ENCODE data around the gene GPR161. TPM values are rescaled to one million over a fixed set of nuclear protein-coding genes. Genes with fewer than 3 reads are reported as not detected.
"Not testable (repeated sequence)": the region's sequence is repeated elsewhere in the genome, so short reads cannot be mapped to it uniquely, and the experiment has no call there.

Gene GPR161
- total RNA-seq, 2 experiments from 2014 or later = 0.37 to 0.44 TPM

- peaks cover 4% of the 10 kb centered on the region for H3K36me3 Mint-ChIP-seq
- H3K27me3 Mint-ChIP-seq = peaks cover 8% of the 10 kb centered on the region
- ATAC-seq (no peak), DNase-seq (no peak)
- H3K4me1 Mint-ChIP-seq = no peaks in the 10 kb centered on the region
- no peak overlapping the region for H3K4me3 Mint-ChIP-seq
- peaks cover 12% of the 10 kb centered on the region for H3K9me3 Mint-ChIP-seq (ENCODE audit: low read depth)
- H3K27ac Mint-ChIP-seq = no peak overlapping the region
- CTCF ChIA-PET = interaction anchor here (1.2 kb wide), 1 partner anchor 18 kb away, joined by 5 read pairs; no protein-coding TSS in a partner anchor
Observed at GRCh38 chr1:168163670-168164069, 26.9 kb upstream of the GPR161 start.

GRCh38 chr1:168161459-168161858 is 24.7 kb upstream of the GPR161 start:
- Mint-ChIP-seq H3K36me3 (peaks cover 12% of the 10 kb centered on the region), H3K27me3 (peaks cover 22% of the 10 kb centered on the region), H3K4me3 (no peak overlapping the region), H3K27ac (no peak overlapping the region), H3K9me3 (ENCODE audit: low read depth) (peaks cover 20% of the 10 kb centered on the region), H3K4me1 (no peaks in the 10 kb centered on the region)
- no peak for ATAC-seq
- CTCF ChIA-PET = interaction anchor here (1.0 to 1.6 kb wide), 2 partner anchors 16 to 79 kb away, joined by 4 to 6 read pairs; no protein-coding TSS in a partner anchor
- DNase-seq = no peak

GRCh38 chr1:168159979-168160378 is 23.2 kb upstream of the GPR161 start:
- peaks cover 20% of the 10 kb centered on the region for H3K9me3 Mint-ChIP-seq (ENCODE audit: low read depth)
- H3K27me3 Mint-ChIP-seq = peaks cover 29% of the 10 kb centered on the region

GRCh38 chr1:168159251-168159650 is 22.5 kb upstream of the GPR161 start:
- H3K36me3 Mint-ChIP-seq = peaks cover 14% of the 10 kb centered on the region
- H3K27me3 Mint-ChIP-seq = peaks cover 29% of the 10 kb centered on the region
- H3K9me3 Mint-ChIP-seq (ENCODE audit: low read depth) = peaks cover 20% of the 10 kb centered on the region
- no peak overlapping the region for H3K27ac Mint-ChIP-seq
- CTCF ChIA-PET = no interaction called here
- no peaks in the 10 kb centered on the region for H3K4me1 Mint-ChIP-seq
- DNase-seq = no peak
- H3K4me3 Mint-ChIP-seq = no peak overlapping the region
- no peak for ATAC-seq

More at GRCh38 chr1:168159979-168160378, 23.2 kb upstream of the GPR161 start:
- ATAC-seq (no peak), DNase-seq (no peak)
- Mint-ChIP-seq H3K4me1 (no peaks in the 10 kb centered on the region), H3K4me3 (no peak overlapping the region), H3K36me3 (peaks cover 14% of the 10 kb centered on the region), H3K27ac (no peak overlapping the region)
- CTCF ChIA-PET = no interaction called here

- Mint-ChIP-seq H3K4me1 (no peaks in the 10 kb centered on the region), H3K27me3 (peaks cover 26% of the 10 kb centered on the region), H3K36me3 (peaks cover 14% of the 10 kb centered on the region), H3K27ac (no peak overlapping the region), H3K4me3 (no peak overlapping the region), H3K9me3 (ENCODE audit: low read depth) (peaks cover 20% of the 10 kb centered on the region)
- CTCF ChIA-PET = no interaction called here
- ATAC-seq (no peak), DNase-seq (no peak)
Observed at GRCh38 chr1:168157638-168158037, 20.9 kb upstream of the GPR161 start.

GRCh38 chr1:168155910-168156309 is 19.2 kb upstream of the GPR161 start:
- Mint-ChIP-seq H3K9me3 (ENCODE audit: low read depth) (peaks cover 18% of the 10 kb centered on the region), H3K4me1 (no peaks in the 10 kb centered on the region), H3K4me3 (no peak overlapping the region), H3K27ac (no peak overlapping the region), H3K36me3 (peaks cover 14% of the 10 kb centered on the region), H3K27me3 (peaks cover 26% of the 10 kb centered on the region)
- CTCF ChIA-PET = no interaction called here
- DNase-seq (no peak), ATAC-seq (no peak)

- Mint-ChIP-seq H3K27me3 (peaks cover 23% of the 10 kb centered on the region), H3K36me3 (peaks cover 14% of the 10 kb centered on the region), H3K9me3 (ENCODE audit: low read depth) (peaks cover 10% of the 10 kb centered on the region)
- DNase-seq, H3K4me3 Mint-ChIP-seq, ATAC-seq, H3K27ac Mint-ChIP-seq, H3K4me1 Mint-ChIP-seq, CTCF ChIA-PET: not testable (repeated sequence)
Observed at GRCh38 chr1:168154707-168155106, 18.0 kb upstream of the GPR161 start.

GRCh38 chr1:168151935-168152334 is 15.2 kb upstream of the GPR161 start:
- Mint-ChIP-seq H3K27me3 (peaks cover 12% of the 10 kb centered on the region), H3K4me3 (no peak overlapping the region), H3K9me3 (ENCODE audit: low read depth) (no peaks in the 10 kb centered on the region), H3K36me3 (peaks cover 2% of the 10 kb centered on the region), H3K27ac (no peak overlapping the region), H3K4me1 (peaks cover 5% of the 10 kb centered on the region)
- no peak for ATAC-seq
- CTCF ChIA-PET = interaction anchor here (1.4 kb wide), 1 partner anchor 16 kb away, joined by 5 read pairs; no protein-coding TSS in a partner anchor
- no peak for DNase-seq

- Mint-ChIP-seq H3K4me1 (peaks cover 9% of the 10 kb centered on the region), H3K4me3 (no peak overlapping the region), H3K27me3 (no peaks in the 10 kb centered on the region), H3K9me3 (ENCODE audit: low read depth) (no peaks in the 10 kb centered on the region), H3K27ac (no peak overlapping the region), H3K36me3 (no peaks in the 10 kb centered on the region)
- no peak for DNase-seq
- no peak for ATAC-seq
- CTCF ChIA-PET = interaction anchor here (1.4 kb wide), 1 partner anchor 68 kb away, joined by 6 read pairs; no protein-coding TSS in a partner anchor
Observed at GRCh38 chr1:168150283-168150682, 13.6 kb upstream of the GPR161 start.

- Mint-ChIP-seq H3K4me1 (peaks cover 9% of the 10 kb centered on the region), H3K4me3 (peak overlapping the region; percentile 43), H3K36me3 (no peaks in the 10 kb centered on the region), H3K27me3 (peaks cover 4% of the 10 kb centered on the region), H3K9me3 (ENCODE audit: low read depth) (no peaks in the 10 kb centered on the region), H3K27ac (peak overlapping the region; percentile 73)
- CTCF ChIA-PET = no interaction called here
- peak; percentile 57 for ATAC-seq
- DNase-seq = no peak
Observed at GRCh38 chr1:168148916-168149315, 12.2 kb upstream of the GPR161 start.

- Mint-ChIP-seq H3K4me3 (no peak overlapping the region), H3K4me1 (peaks cover 9% of the 10 kb centered on the region), H3K27ac (no peak overlapping the region), H3K36me3 (no peaks in the 10 kb centered on the region), H3K9me3 (ENCODE audit: low read depth) (no peaks in the 10 kb centered on the region), H3K27me3 (peaks cover 10% of the 10 kb centered on the region)
- ATAC-seq = no peak
- no peak for DNase-seq
- CTCF ChIA-PET = interaction anchor here (1.6 to 1.9 kb wide), 2 partner anchors 11 to 65 kb away, joined by 3 to 10 read pairs; partner anchors contain the start of gene GPR161
Observed at GRCh38 chr1:168146626-168147025, 9.9 kb upstream of the GPR161 start.

- H3K9me3 Mint-ChIP-seq (ENCODE audit: low read depth) = no peaks in the 10 kb centered on the region
- H3K36me3 Mint-ChIP-seq = no peaks in the 10 kb centered on the region
- DNase-seq = no peak
- CTCF ChIA-PET = interaction anchor here (0.9 to 1.9 kb wide), 8 partner anchors 11 to 87 kb away, joined by 3 to 10 read pairs (median 4); partner anchors contain the start of gene GPR161
- peaks cover 9% of the 10 kb centered on the region for H3K4me1 Mint-ChIP-seq
- ATAC-seq = no peak
- no peak overlapping the region for H3K27ac Mint-ChIP-seq
- H3K4me3 Mint-ChIP-seq = no peak overlapping the region
- peaks cover 10% of the 10 kb centered on the region for H3K27me3 Mint-ChIP-seq
Observed at GRCh38 chr1:168146160-168146539, 9.4 kb upstream of the GPR161 start.

- ATAC-seq = peak; percentile 96
- Mint-ChIP-seq H3K27ac (peak overlapping the region; percentile 46), H3K27me3 (peaks cover 10% of the 10 kb centered on the region), H3K36me3 (no peaks in the 10 kb centered on the region), H3K4me1 (peaks cover 9% of the 10 kb centered on the region), H3K9me3 (ENCODE audit: low read depth) (no peaks in the 10 kb centered on the region), H3K4me3 (no peak overlapping the region)
- CTCF ChIA-PET = interaction anchor here (0.8 to 2.2 kb wide), 10 partner anchors 10 to 87 kb away, joined by 3 to 10 read pairs (median 4); partner anchors contain the start of gene GPR161
- DNase-seq = peak; percentile 90
Observed at GRCh38 chr1:168145184-168146159, 8.7 kb upstream of the GPR161 start.

Measured in activated CD8-positive, alpha-beta memory T cell treated with anti-CD3 and anti-CD28 coated beads, Interleukin-2, amount 10 ng/mL, durations not matched to agents 7 days and 5 days (primary cell).